Neuronal stem cell (in vitro differentiated cells): ENCODE measurements around the gene IGFBP2.
"Not testable (repeated sequence)": the region's sequence is repeated elsewhere in the genome, so short reads cannot be mapped to it uniquely, and the experiment has no call there.

Source experiments
- DNase-seq: peaks from one replicate; pipeline ENCODE4 v3.0.0-alpha.2; 2013; ENCODE audit warnings: low spot score
- H2AFZ ChIP-seq: one replicate; pipeline ENCODE4 v1.6.1; 2013; ENCODE audit warnings: mild to moderate bottlenecking, low read length, inconsistent platforms
- H2AK5ac ChIP-seq: 2 replicates; pipeline ENCODE4 v1.6.1; 2013; ENCODE audit warnings: low read depth, mild to moderate bottlenecking, inconsistent platforms, low read length, moderate library complexity, mixed read lengths
- H2BK120ac ChIP-seq: 2 replicates; pipeline ENCODE4 v1.6.1; 2013; ENCODE audit warnings: low read depth, mild to moderate bottlenecking, inconsistent platforms, low read length, moderate library complexity, mixed read lengths
- H2BK12ac ChIP-seq: one replicate; pipeline ENCODE4 v1.6.1; 2013; ENCODE audit warnings: low read length, inconsistent platforms
- H2BK15ac ChIP-seq: 2 replicates; pipeline ENCODE4 v1.6.1; 2013; ENCODE audit warnings: mild to moderate bottlenecking, low read length, inconsistent platforms, mixed read lengths
- H2BK5ac ChIP-seq: one replicate; pipeline ENCODE4 v1.6.1; 2013; ENCODE audit warnings: inconsistent platforms, mild to moderate bottlenecking, low read length, moderate library complexity
- H3K14ac ChIP-seq: one replicate; pipeline ENCODE4 v1.6.1; 2013; ENCODE audit warnings: low read length, inconsistent platforms
- H3K18ac ChIP-seq: 2 replicates; pipeline ENCODE4 v1.6.1; 2013; ENCODE audit warnings: low read length, inconsistent platforms
- H3K23ac ChIP-seq: 2 replicates; pipeline ENCODE4 v1.6.1; 2013; ENCODE audit warnings: low read depth, mild to moderate bottlenecking, mixed read lengths, low read length, inconsistent platforms; ENCODE audit not compliant: poor library complexity
- H3K27ac ChIP-seq: replicated peaks from 3 replicates; pipeline ENCODE4 v1.5.1; 2013; ENCODE audit warnings: low read length, inconsistent platforms
- H3K27me3 ChIP-seq, 3 experiments: 2 replicates each; pipeline ENCODE4 v1.6.1; 2013; ENCODE audit warnings: low read length in 3 of 3, mild to moderate bottlenecking in 2 of 3, inconsistent platforms in 1 of 3, low read depth in 1 of 3, mixed read lengths in 1 of 3, moderate library complexity in 1 of 3; ENCODE audit not compliant: control insufficient read depth in 3 of 3, insufficient read depth in 3 of 3
- H3K36me3 ChIP-seq, 2 donors: replicated peaks in 1 of 2; 2 replicates each; pipeline ENCODE4 v1.6.1; 2013; ENCODE audit warnings: low read length in 2 of 2; ENCODE audit not compliant: control insufficient read depth in 2 of 2, insufficient read depth in 2 of 2
- H3K4ac ChIP-seq: 2 replicates; pipeline ENCODE4 v1.6.1; 2013; ENCODE audit warnings: inconsistent platforms, mild to moderate bottlenecking, low read length, moderate library complexity
- H3K4me1 ChIP-seq, 2 donors: 1 replicate in 1 of 2; 2 replicates in 1 of 2; pipeline ENCODE4 v1.6.1; 2013; ENCODE audit warnings: low read length in 2 of 2, low read depth in 1 of 2; ENCODE audit not compliant: control insufficient read depth in 2 of 2, insufficient read depth in 1 of 2
- H3K4me2 ChIP-seq: one replicate; pipeline ENCODE4 v1.6.1; 2013; ENCODE audit warnings: mild to moderate bottlenecking, low read length, inconsistent platforms; ENCODE audit not compliant: insufficient read depth, poor library complexity, severe bottlenecking
- H3K4me3 ChIP-seq, 2 donors: 2 replicates each; pipeline ENCODE4 v1.5.1; 2013; ENCODE audit warnings: low read length in 2 of 2, mild to moderate bottlenecking in 2 of 2, inconsistent platforms in 1 of 2, moderate library complexity in 1 of 2
- H3K79me1 ChIP-seq: one replicate; pipeline ENCODE4 v1.6.1; 2013; ENCODE audit warnings: low read depth, mild to moderate bottlenecking, inconsistent platforms, low read length, moderate library complexity
- H3K9ac ChIP-seq: one replicate; pipeline ENCODE4 v1.6.1; 2013; ENCODE audit warnings: mild to moderate bottlenecking, low read depth, low read length, inconsistent platforms; ENCODE audit not compliant: poor library complexity
- H3K9me3 ChIP-seq, 2 donors: replicated peaks in 1 of 2; 2 replicates each; pipeline versions ENCODE3 to v1.6.1; 2013; ENCODE audit warnings: low read length in 2 of 2, mild to moderate bottlenecking in 2 of 2, inconsistent platforms in 1 of 2, low read depth in 1 of 2, mixed read lengths in 1 of 2, moderate library complexity in 1 of 2; ENCODE audit not compliant: control insufficient read depth in 2 of 2, insufficient read depth in 1 of 2
- H4K8ac ChIP-seq: one replicate; pipeline ENCODE4 v1.6.1; 2013; ENCODE audit warnings: low read depth, mild to moderate bottlenecking, inconsistent platforms, low read length, moderate library complexity
- H4K91ac ChIP-seq: one replicate; pipeline ENCODE4 v1.6.1; 2013; ENCODE audit warnings: low read length, low read depth, mild to moderate bottlenecking, inconsistent platforms; ENCODE audit not compliant: poor library complexity
- WGBS, 2 donors: extraction: QIAGEN DNeasy Blood & Tissue Kit; methylation state at CpG; one replicate each; pipeline ENCODE4 v1.1.7; 2013; ENCODE audit warnings: missing lambda C conversion rate in 2 of 2, mixed read lengths in 1 of 2; ENCODE audit not compliant: insufficient read length in 2 of 2, insufficient replicate concordance in 1 of 2; ENCODE audit errors: extremely low coverage in 2 of 2; 5-methylcytosine and 5-hydroxymethylcytosine counted together

The IGFBP2 gene

GRCh38 chr2:216594081-216594480 lies 39.1 kb upstream of the IGFBP2 start:
- no peak overlapping the region for H2BK5ac ChIP-seq
- no peak overlapping the region for H3K14ac ChIP-seq
- no peak overlapping the region for H3K23ac ChIP-seq
- peaks cover 0 to 7% of the 10 kb centered on the region in 2 donors for H3K9me3 ChIP-seq
- no peak overlapping the region for H3K18ac ChIP-seq
- H2BK120ac ChIP-seq: no peak overlapping the region
- no peak overlapping the region for H2AFZ ChIP-seq
- H4K8ac ChIP-seq: no peak overlapping the region
- no peak overlapping the region for H4K91ac ChIP-seq
- no peak overlapping the region for H2BK12ac ChIP-seq
- H3K27ac ChIP-seq: no peak overlapping the region
- H3K27me3 ChIP-seq: no peaks in the 10 kb centered on the region
- no CpG with 5 or more reads among the region's 1 CpG for WGBS, 2 donors
- H3K4me3 ChIP-seq: no peak overlapping the region
- H3K4ac ChIP-seq: no peak overlapping the region
- no peak overlapping the region for H2BK15ac ChIP-seq
- no peaks in the 10 kb centered on the region for H3K79me1 ChIP-seq
- H3K36me3 ChIP-seq: no peaks in the 10 kb centered on the region
- H3K4me2 ChIP-seq: no peak overlapping the region
- no peak overlapping the region for H3K9ac ChIP-seq
- H3K4me1 ChIP-seq: peaks cover 1 to 6% of the 10 kb centered on the region in 2 donors
- H2AK5ac ChIP-seq: no peak overlapping the region
- no peak for DNase-seq

GRCh38 chr2:216596236-216596979 lies 36.8 kb upstream of the IGFBP2 start:
- Histone ChIP-seq H2BK120ac (no peak overlapping the region), H3K27me3 (no peaks in the 10 kb centered on the region), H3K9me3 (peaks cover 0 to 7% of the 10 kb centered on the region in 2 donors), H3K4me3 (no peak overlapping the region), H2AFZ (no peak overlapping the region), H2BK5ac (no peak overlapping the region), H3K36me3 (no peaks in the 10 kb centered on the region), H4K8ac (no peak overlapping the region), H4K91ac (no peak overlapping the region), H3K4me2 (no peak overlapping the region), H3K27ac (no peak overlapping the region), H3K9ac (no peak overlapping the region), H3K79me1 (no peaks in the 10 kb centered on the region), H3K4ac (no peak overlapping the region), H2AK5ac (no peak overlapping the region), H3K4me1 (peaks cover 0 to 6% of the 10 kb centered on the region in 2 donors), H2BK12ac (no peak overlapping the region), H3K23ac (no peak overlapping the region), H3K18ac (no peak overlapping the region), H2BK15ac (no peak overlapping the region), H3K14ac (no peak overlapping the region)
- WGBS, 2 donors: no CpG with 5 or more reads among the region's 8 CpGs
- DNase-seq: no peak

- no peak overlapping the region for H2BK12ac ChIP-seq
- peaks cover 0 to 7% of the 10 kb centered on the region in 2 donors for H3K9me3 ChIP-seq
- no peak overlapping the region for H2BK5ac ChIP-seq
- no peaks in the 10 kb centered on the region for H3K36me3 ChIP-seq
- no peak overlapping the region for H3K14ac ChIP-seq
- no peak overlapping the region for H2AFZ ChIP-seq
- H2BK120ac ChIP-seq: no peak overlapping the region
- no peak overlapping the region for H2BK15ac ChIP-seq
- H4K8ac ChIP-seq: no peak overlapping the region
- H2AK5ac ChIP-seq: no peak overlapping the region
- H3K18ac ChIP-seq: no peak overlapping the region
- no peak overlapping the region for H4K91ac ChIP-seq
- WGBS, 2 donors: no CpG with 5 or more reads among the region's 5 CpGs
- H3K4me2 ChIP-seq: no peak overlapping the region
- H3K27me3 ChIP-seq: no peaks in the 10 kb centered on the region
- no peak overlapping the region for H3K4me3 ChIP-seq
- H3K4ac ChIP-seq: no peak overlapping the region
- no peak overlapping the region for H3K23ac ChIP-seq
- no peaks in the 10 kb centered on the region for H3K79me1 ChIP-seq
- H3K4me1 ChIP-seq: peaks cover 0 to 6% of the 10 kb centered on the region in 2 donors
- no peak overlapping the region for H3K27ac ChIP-seq
- DNase-seq: no peak
- no peak overlapping the region for H3K9ac ChIP-seq
Observed at GRCh38 chr2:216596980-216597509, 36.2 kb upstream of the IGFBP2 start.

GRCh38 chr2:216597825-216598224 lies 35.4 kb upstream of the IGFBP2 start:
- H2BK120ac ChIP-seq, H3K4me2 ChIP-seq, H3K9me3 ChIP-seq, H2BK15ac ChIP-seq, H3K4ac ChIP-seq, H2AK5ac ChIP-seq, H3K9ac ChIP-seq, DNase-seq, H3K14ac ChIP-seq, H3K27me3 ChIP-seq, H4K91ac ChIP-seq, H3K23ac ChIP-seq, H3K4me3 ChIP-seq, H3K36me3 ChIP-seq, H3K27ac ChIP-seq, H2AFZ ChIP-seq, H4K8ac ChIP-seq, H3K18ac ChIP-seq, H3K4me1 ChIP-seq, H2BK12ac ChIP-seq, H2BK5ac ChIP-seq, H3K79me1 ChIP-seq: not testable (repeated sequence)
- no CpG with 5 or more reads among the region's 7 CpGs for WGBS, 2 donors
